ENCODE measurements around the gene ALG14. TPM values are rescaled to one million over a fixed set of nuclear protein-coding genes. Genes with fewer than 3 reads are reported as not detected.

ALG14 gene
- total and polyA plus RNA-seq, 10 of the 15 experiments (the other 5 are each of a cell fraction or from before 2014, with no cell fraction given): 2.6 to 19.2 (median 7.5) TPM

- SMC1A ChIA-PET (ENCODE audit: uncharacterized antibody, unreplicated experiment): no interaction called here
- TF ChIP-seq SMARCA5 (IDR thresholded peaks at IDR 0.05) (no peak), BCL11A (IDR thresholded peaks at IDR 0.05; ENCODE audit: low read depth, low read length) (no peak), MTA3 (IDR thresholded peaks at IDR 0.05; ENCODE audit: borderline replicate concordance, low read length) (no peak), NR2C2 (IDR thresholded peaks at IDR 0.05; ENCODE audit: borderline replicate concordance, control insufficient read depth, insufficient read length, low read depth) (no peak), IKZF1 (conservative IDR thresholded peaks at IDR 0.05) (no peak), ZBED1 (IDR thresholded peaks at IDR 0.05; ENCODE audit: borderline replicate concordance) (no peak), ESRRA (IDR thresholded peaks at IDR 0.05; ENCODE audit: low read length) (no peak), ATF7 (IDR thresholded peaks at IDR 0.05; ENCODE audit: low read depth) (no peak), CEBPZ (IDR thresholded peaks at IDR 0.05; ENCODE audit: low read depth, low read length) (no peak), CUX1 (IDR thresholded peaks at IDR 0.05; ENCODE audit: insufficient replicate concordance, low read depth, low read length) (no peak), NFXL1 (IDR thresholded peaks at IDR 0.05; ENCODE audit: borderline replicate concordance) (no peak), TAF1 (IDR thresholded peaks at IDR 0.05; ENCODE audit: borderline replicate concordance, low read depth, low read length) (no peak), CHD2 (IDR thresholded peaks at IDR 0.05; ENCODE audit: borderline replicate concordance, low read depth, low read length) (no peak)
Measured at GRCh38 chr1:95068956-95069709, 3.6 kb downstream of the ALG14 start.

More at GRCh38 chr1:95068956-95069709, 3.6 kb downstream of the ALG14 start:
- H3K4me3 ChIP-seq: no peak overlapping the region
- H3K36me3 ChIP-seq (ENCODE audit: control insufficient read depth in 2 of 2, insufficient read depth in 2 of 2, low read length in 1 of 2): no peaks in the 10 kb centered on the region; a peak in 1 of 4 replicates
- intact Hi-C loops (cut with micrococcal nuclease; ENCODE audit: unreplicated experiment): no loop called here
- H2AFZ ChIP-seq (ENCODE audit: control insufficient read depth, low read depth, low read length): no peak overlapping the region
- DNase-seq (ENCODE audit: low read depth, low spot score) (no peak), FAIRE-seq (no peak), ATAC-seq (no peak)
- no peak overlapping the region for H3K9ac ChIP-seq (ENCODE audit: control insufficient read depth, insufficient read depth, low read length)
- BruUV-seq (replicated peaks): no TSS peak
- in situ Hi-C loops (cut with MboI): no loop called here
- POLR2A ChIA-PET: no interaction called here
- H3K27ac ChIP-seq (ENCODE audit: control insufficient read depth, insufficient read depth): no peak overlapping the region
- H3K79me2 ChIP-seq (ENCODE audit: control insufficient read depth, insufficient read depth, low read length): no peaks in the 10 kb centered on the region
- CTCF ChIA-PET: interaction anchor here (0.7 to 1.1 kb wide), 4 partner anchors 15 to 215 kb away, joined by 3 read pairs; no protein-coding TSS in a partner anchor
- RAD21 ChIA-PET (ENCODE audit: unreplicated experiment): no interaction called here
- no peaks in the 10 kb centered on the region for H3K9me3 ChIP-seq (replicated peaks; ENCODE audit: control insufficient read depth, insufficient read depth, low read length)
- H3K4me1 ChIP-seq (ENCODE audit: control insufficient read depth, insufficient read depth, low read length): no peaks in the 10 kb centered on the region
- H3K4me2 ChIP-seq (ENCODE audit: control insufficient read depth, insufficient read depth): no peak overlapping the region
- H3K27me3 ChIP-seq (replicated peaks in 1 of 2; ENCODE audit: control insufficient read depth in 2 of 2, insufficient read depth in 2 of 2, low read length in 1 of 2): no peaks in the 10 kb centered on the region
- no peaks in the 10 kb centered on the region for H4K20me1 ChIP-seq (ENCODE audit: control insufficient read depth, insufficient read depth)
- WGBS (ENCODE audit: insufficient coverage, insufficient replicate concordance, low lambda C conversion rate, missing lambda C conversion rate): 99% methylated on average over 6 of the region's 6 CpGs
